GM23338 (cell line): ENCODE measurements around the gene SLC25A34. TPM values are rescaled to one million over a fixed set of nuclear protein-coding genes. Genes with fewer than 3 reads are reported as not detected.
A peak's percentile ranks its signal among the peaks of the same experiment; 100 is the strongest.

ENCODE experiments used
- ATAC-seq: fragments of 200-7000 bp; cut with Tn5 transposase; 3 replicates; pipeline ENCODE4 v1.9.1; 2020
- DNase-seq: peaks from one replicate; pipeline ENCODE4 v3.0.0-alpha.2; 2015; ENCODE audit warnings: low spot score
- H2AFZ ChIP-seq: fragments of 200-600 bp; sonication (generic); 2 replicates; pipeline ENCODE4 v1.8.0; 2016; ENCODE audit warnings: antibody characterized with exemption, mild to moderate bottlenecking, moderate library complexity
- H3F3A ChIP-seq: fragments of 200-600 bp; sonication (generic); replicated peaks from 2 replicates; pipeline ENCODE4 v1.8.0; 2017; ENCODE audit warnings: antibody characterized with exemption, mixed run types, low read depth
- H3K27ac ChIP-seq: fragments of 200-600 bp; sonication (generic); 2 replicates; pipeline ENCODE4 v1.6.1; 2016; ENCODE audit warnings: low read depth
- H3K27me3 ChIP-seq: fragments of 200-600 bp; sonication (generic); 2 replicates; pipeline ENCODE4 v1.8.0; 2016; ENCODE audit warnings: mild to moderate bottlenecking, mixed run types, moderate library complexity; ENCODE audit not compliant: insufficient read depth
- H3K36me3 ChIP-seq: fragments of 200-600 bp; sonication (generic); 2 replicates; pipeline ENCODE4 v1.8.0; 2016; ENCODE audit warnings: mild to moderate bottlenecking; ENCODE audit not compliant: insufficient read depth
- H3K4me1 ChIP-seq: fragments of 200-600 bp; sonication (generic); 2 replicates; pipeline ENCODE4 v1.8.0; 2016; ENCODE audit warnings: mild to moderate bottlenecking, moderate library complexity; ENCODE audit not compliant: insufficient read depth
- H3K4me2 ChIP-seq: fragments of 200-600 bp; sonication (generic); 2 replicates; pipeline ENCODE4 v1.7.1; 2017; ENCODE audit warnings: mixed run types
- H3K4me3 ChIP-seq: fragments of 200-600 bp; sonication (generic); 2 replicates; pipeline ENCODE4 v1.6.1; 2016; ENCODE audit warnings: mixed run types
- H3K79me2 ChIP-seq: fragments of 200-600 bp; sonication (generic); replicated peaks from 2 replicates; pipeline ENCODE4 v1.8.0; 2017; ENCODE audit warnings: mild to moderate bottlenecking; ENCODE audit not compliant: insufficient read depth
- H3K9me2 ChIP-seq: fragments of 200-600 bp; sonication (generic); 2 replicates; pipeline ENCODE4 v1.8.0; 2017; ENCODE audit not compliant: insufficient read depth
- H4K20me1 ChIP-seq: fragments of 200-600 bp; sonication (generic); replicated peaks from 2 replicates; pipeline ENCODE4 v1.8.0; 2017; ENCODE audit warnings: mild to moderate bottlenecking; ENCODE audit not compliant: insufficient read depth
- H3K27ac Mint-ChIP-seq: 2 replicates; pipeline ENCODE4 v1.8.0; 2020; ENCODE audit warnings: inconsistent platforms, mild to moderate bottlenecking, moderate library complexity, mixed read lengths
- H3K27me3 Mint-ChIP-seq: 3 replicates; pipeline ENCODE4 v1.8.0; 2022; ENCODE audit warnings: low read depth, mild to moderate bottlenecking, moderate library complexity, mixed read lengths, inconsistent platforms; ENCODE audit not compliant: insufficient read depth, poor library complexity
- H3K36me3 Mint-ChIP-seq: 3 replicates; pipeline ENCODE4 v1.8.0; 2021; ENCODE audit warnings: low read depth, mild to moderate bottlenecking, inconsistent platforms, moderate library complexity, mixed read lengths
- H3K4me1 Mint-ChIP-seq: 3 replicates; pipeline ENCODE4 v1.8.0; 2020; ENCODE audit warnings: mild to moderate bottlenecking, inconsistent platforms, mixed read lengths
- H3K4me3 Mint-ChIP-seq: 3 replicates; pipeline ENCODE4 v1.8.0; 2021; ENCODE audit warnings: moderate library complexity, mild to moderate bottlenecking, inconsistent platforms, mixed read lengths
- H3K9me3 Mint-ChIP-seq: 3 replicates; pipeline ENCODE4 v1.8.0; 2020; ENCODE audit warnings: moderate library complexity, mild to moderate bottlenecking, inconsistent platforms, mixed read lengths
- ZNF114 ChIP-seq: fragments of 250-450 bp; sonication (Bioruptor Pico); IDR thresholded peaks from 2 replicates; pipeline ENCODE4 v1.5.0; 2020; ENCODE audit warnings: mild to moderate bottlenecking, moderate library complexity
- polyA plus RNA-seq: library from polyadenylated mRNA; unstranded; fragments of >200 nt; fragmentation: Nextera tagmentation; extraction: Ambion mirVana; gene quantifications from 2 replicates; pipeline ENCODE4 v1.2.1, GENCODE V29; 2016
- total RNA-seq: library from RNA; depleted of rRNA; stranded (reverse); fragments of >200 nt; shearing (Covaris generic); gene quantifications from 2 replicates; pipeline ENCODE4 v1.2.3, GENCODE V29; 2014
- TF ChIP-seq, protein P1 (sequence below): fragments of 250-450 bp; sonication (Bioruptor Pico); IDR thresholded peaks from 2 replicates; pipeline ENCODE4 v1.5.0; 2020; ENCODE audit warnings: mild to moderate bottlenecking, moderate library complexity
- TF ChIP-seq, protein P2 (sequence below): IDR thresholded peaks from 2 replicates; pipeline ENCODE4 v1.6.1; 2016; ENCODE audit warnings: antibody characterized with exemption
- TF ChIP-seq, protein P3 (sequence below), 2 experiments: fragments of 200-600 bp in 1 of 2; sonication (generic) in 1 of 2; conservative IDR thresholded peaks; 2 replicates each; pipeline versions ENCODE4 v1.5.1 to v1.6.1; 2016 to 2017; ENCODE audit warnings: antibody characterized with exemption in 2 of 2, low read depth in 2 of 2, mild to moderate bottlenecking in 2 of 2, moderate library complexity in 1 of 2

The SLC25A34 gene
- total and polyA plus RNA-seq, 2 experiments from 2014 or later, result 0.11 to 3.5 TPM

DNA sequence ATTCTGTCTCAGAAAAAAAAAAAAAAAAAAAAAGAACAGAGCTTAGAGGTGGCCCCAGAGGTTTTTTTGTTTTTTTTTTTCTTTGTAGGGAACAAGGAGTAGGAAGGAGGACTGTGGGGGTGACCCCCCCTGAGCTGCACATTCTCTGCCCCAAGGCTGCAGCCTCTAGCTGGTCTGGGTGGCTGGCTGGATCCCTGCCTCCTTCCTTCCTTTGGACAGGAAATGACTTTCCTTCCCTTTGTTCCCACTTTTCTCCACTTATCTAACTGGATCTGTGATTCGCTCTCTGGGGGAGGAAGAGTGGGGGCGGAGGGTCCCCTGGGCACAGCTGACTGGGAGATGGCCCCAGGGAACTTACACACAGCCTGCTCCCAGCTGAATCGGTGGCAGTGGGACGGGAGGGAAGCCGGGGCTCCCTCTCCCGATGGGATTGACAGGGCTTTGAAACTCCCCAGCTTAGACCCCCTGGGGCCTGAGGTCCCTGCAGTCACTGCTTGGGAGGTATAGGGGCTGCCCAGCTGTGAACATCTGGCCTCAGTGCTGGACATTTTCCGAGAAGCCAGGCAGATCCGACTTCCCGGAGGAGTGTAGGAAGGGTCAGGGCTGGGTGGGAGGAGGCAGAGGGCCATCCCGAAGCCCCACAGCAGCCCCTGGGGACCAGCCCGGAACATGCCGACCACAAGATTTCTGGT is 24.6 kb downstream of the SLC25A34 start:
- ATAC-seq (peak; percentile 1; the same call in 1 of the 3 replicates), DNase-seq (peak; percentile 73)
- no peak overlapping the region for H2AFZ ChIP-seq
- peak overlapping the region; percentile 98 for H3K4me2 ChIP-seq
- no peaks in the 10 kb centered on the region for H3K9me2 ChIP-seq
- TF ChIP-seq, protein P1, sequence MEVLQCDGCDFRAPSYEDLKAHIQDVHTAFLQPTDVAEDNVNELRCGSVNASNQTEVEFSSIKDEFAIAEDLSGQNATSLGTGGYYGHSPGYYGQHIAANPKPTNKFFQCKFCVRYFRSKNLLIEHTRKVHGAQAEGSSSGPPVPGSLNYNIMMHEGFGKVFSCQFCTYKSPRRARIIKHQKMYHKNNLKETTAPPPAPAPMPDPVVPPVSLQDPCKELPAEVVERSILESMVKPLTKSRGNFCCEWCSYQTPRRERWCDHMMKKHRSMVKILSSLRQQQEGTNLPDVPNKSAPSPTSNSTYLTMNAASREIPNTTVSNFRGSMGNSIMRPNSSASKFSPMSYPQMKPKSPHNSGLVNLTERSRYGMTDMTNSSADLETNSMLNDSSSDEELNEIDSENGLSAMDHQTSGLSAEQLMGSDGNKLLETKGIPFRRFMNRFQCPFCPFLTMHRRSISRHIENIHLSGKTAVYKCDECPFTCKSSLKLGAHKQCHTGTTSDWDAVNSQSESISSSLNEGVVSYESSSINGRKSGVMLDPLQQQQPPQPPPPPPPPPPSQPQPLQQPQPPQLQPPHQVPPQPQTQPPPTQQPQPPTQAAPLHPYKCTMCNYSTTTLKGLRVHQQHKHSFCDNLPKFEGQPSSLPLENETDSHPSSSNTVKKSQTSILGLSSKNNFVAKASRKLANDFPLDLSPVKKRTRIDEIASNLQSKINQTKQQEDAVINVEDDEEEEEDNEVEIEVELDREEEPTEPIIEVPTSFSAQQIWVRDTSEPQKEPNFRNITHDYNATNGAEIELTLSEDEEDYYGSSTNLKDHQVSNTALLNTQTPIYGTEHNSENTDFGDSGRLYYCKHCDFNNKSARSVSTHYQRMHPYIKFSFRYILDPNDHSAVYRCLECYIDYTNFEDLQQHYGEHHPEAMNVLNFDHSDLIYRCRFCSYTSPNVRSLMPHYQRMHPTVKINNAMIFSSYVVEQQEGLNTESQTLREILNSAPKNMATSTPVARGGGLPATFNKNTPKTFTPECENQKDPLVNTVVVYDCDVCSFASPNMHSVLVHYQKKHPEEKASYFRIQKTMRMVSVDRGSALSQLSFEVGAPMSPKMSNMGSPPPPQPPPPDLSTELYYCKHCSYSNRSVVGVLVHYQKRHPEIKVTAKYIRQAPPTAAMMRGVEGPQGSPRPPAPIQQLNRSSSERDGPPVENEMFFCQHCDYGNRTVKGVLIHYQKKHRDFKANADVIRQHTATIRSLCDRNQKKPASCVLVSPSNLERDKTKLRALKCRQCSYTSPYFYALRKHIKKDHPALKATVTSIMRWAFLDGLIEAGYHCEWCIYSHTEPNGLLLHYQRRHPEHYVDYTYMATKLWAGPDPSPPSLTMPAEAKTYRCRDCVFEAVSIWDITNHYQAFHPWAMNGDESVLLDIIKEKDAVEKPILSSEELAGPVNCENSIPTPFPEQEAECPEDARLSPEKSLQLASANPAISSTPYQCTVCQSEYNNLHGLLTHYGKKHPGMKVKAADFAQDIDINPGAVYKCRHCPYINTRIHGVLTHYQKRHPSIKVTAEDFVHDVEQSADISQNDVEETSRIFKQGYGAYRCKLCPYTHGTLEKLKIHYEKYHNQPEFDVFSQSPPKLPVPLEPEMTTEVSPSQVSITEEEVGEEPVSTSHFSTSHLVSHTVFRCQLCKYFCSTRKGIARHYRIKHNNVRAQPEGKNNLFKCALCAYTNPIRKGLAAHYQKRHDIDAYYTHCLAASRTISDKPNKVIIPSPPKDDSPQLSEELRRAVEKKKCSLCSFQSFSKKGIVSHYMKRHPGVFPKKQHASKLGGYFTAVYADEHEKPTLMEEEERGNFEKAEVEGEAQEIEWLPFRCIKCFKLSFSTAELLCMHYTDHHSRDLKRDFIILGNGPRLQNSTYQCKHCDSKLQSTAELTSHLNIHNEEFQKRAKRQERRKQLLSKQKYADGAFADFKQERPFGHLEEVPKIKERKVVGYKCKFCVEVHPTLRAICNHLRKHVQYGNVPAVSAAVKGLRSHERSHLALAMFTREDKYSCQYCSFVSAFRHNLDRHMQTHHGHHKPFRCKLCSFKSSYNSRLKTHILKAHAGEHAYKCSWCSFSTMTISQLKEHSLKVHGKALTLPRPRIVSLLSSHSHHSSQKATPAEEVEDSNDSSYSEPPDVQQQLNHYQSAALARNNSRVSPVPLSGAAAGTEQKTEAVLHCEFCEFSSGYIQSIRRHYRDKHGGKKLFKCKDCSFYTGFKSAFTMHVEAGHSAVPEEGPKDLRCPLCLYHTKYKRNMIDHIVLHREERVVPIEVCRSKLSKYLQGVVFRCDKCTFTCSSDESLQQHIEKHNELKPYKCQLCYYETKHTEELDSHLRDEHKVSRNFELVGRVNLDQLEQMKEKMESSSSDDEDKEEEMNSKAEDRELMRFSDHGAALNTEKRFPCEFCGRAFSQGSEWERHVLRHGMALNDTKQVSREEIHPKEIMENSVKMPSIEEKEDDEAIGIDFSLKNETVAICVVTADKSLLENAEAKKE (CRISPR knock-in tag), result no peak
- TF ChIP-seq, protein P2, sequence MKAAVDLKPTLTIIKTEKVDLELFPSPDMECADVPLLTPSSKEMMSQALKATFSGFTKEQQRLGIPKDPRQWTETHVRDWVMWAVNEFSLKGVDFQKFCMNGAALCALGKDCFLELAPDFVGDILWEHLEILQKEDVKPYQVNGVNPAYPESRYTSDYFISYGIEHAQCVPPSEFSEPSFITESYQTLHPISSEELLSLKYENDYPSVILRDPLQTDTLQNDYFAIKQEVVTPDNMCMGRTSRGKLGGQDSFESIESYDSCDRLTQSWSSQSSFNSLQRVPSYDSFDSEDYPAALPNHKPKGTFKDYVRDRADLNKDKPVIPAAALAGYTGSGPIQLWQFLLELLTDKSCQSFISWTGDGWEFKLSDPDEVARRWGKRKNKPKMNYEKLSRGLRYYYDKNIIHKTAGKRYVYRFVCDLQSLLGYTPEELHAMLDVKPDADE, result 0 out of 2 replicates have a peak, but pooled peaks have one; percentile 21
- TF ChIP-seq, protein P3, sequence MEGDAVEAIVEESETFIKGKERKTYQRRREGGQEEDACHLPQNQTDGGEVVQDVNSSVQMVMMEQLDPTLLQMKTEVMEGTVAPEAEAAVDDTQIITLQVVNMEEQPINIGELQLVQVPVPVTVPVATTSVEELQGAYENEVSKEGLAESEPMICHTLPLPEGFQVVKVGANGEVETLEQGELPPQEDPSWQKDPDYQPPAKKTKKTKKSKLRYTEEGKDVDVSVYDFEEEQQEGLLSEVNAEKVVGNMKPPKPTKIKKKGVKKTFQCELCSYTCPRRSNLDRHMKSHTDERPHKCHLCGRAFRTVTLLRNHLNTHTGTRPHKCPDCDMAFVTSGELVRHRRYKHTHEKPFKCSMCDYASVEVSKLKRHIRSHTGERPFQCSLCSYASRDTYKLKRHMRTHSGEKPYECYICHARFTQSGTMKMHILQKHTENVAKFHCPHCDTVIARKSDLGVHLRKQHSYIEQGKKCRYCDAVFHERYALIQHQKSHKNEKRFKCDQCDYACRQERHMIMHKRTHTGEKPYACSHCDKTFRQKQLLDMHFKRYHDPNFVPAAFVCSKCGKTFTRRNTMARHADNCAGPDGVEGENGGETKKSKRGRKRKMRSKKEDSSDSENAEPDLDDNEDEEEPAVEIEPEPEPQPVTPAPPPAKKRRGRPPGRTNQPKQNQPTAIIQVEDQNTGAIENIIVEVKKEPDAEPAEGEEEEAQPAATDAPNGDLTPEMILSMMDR (conservative IDR thresholded peaks at IDR 0.05; ENCODE audit: low read depth in 2 of 2), result 0 out of 4 replicates have a peak, but pooled peaks of 1 of the 2 experiments have one; percentile 9
- TF ChIP-seq ZNF114, result no peak
- H3K4me1 ChIP-seq, result peaks cover 39% of the 10 kb centered on the region
- H3K79me2 ChIP-seq, result peaks cover 59% of the 10 kb centered on the region
- Mint-ChIP-seq H3K36me3 (peaks cover 40% of the 10 kb centered on the region), H3K27me3 (peaks cover 28% of the 10 kb centered on the region), H3K4me1 (peaks cover 50% of the 10 kb centered on the region), H3K27ac (peak overlapping the region; percentile 81), H3K4me3 (peak overlapping the region; percentile 92), H3K9me3 (no peaks in the 10 kb centered on the region; the same call in 2 of the 3 replicates)
- peaks cover 34% of the 10 kb centered on the region for H4K20me1 ChIP-seq
- H3K36me3 ChIP-seq, result peaks cover 7% of the 10 kb centered on the region
- H3K4me3 ChIP-seq, result peak overlapping the region; percentile 92
- H3F3A ChIP-seq, result peaks cover 31% of the 10 kb centered on the region
- H3K27ac ChIP-seq, result peak overlapping the region; percentile 47; the same call in 1 of the 2 replicates
- H3K27me3 ChIP-seq, result no peaks in the 10 kb centered on the region
